PFSK-1 (cell line): ENCODE data around the gene ZNF608.

Source experiments
- FOXP2 ChIP-seq: optimal IDR thresholded peaks from 2 replicates; pipeline ENCODE3; 2011; ENCODE audit warnings: borderline replicate concordance, control low read depth, inconsistent platforms; ENCODE audit not compliant: insufficient read depth; ENCODE audit errors: extremely low read length, extremely low read depth
- POLR2AphosphoS5 ChIP-seq: IDR thresholded peaks from 2 replicates; pipeline ENCODE4 v1.6.1; 2012; ENCODE audit warnings: low read depth, mild to moderate bottlenecking, control low read depth, low read length, moderate library complexity
- REST ChIP-seq, 2 experiments: IDR thresholded peaks; 2 replicates each; pipeline versions ENCODE4 v1.6.1 to v1.8.0; 2011 to 2012; ENCODE audit warnings: low read depth in 2 of 2, low read length in 2 of 2, control low read depth in 1 of 2, inconsistent platforms in 1 of 2, mild to moderate bottlenecking in 1 of 2, moderate library complexity in 1 of 2; ENCODE audit not compliant: insufficient read depth in 1 of 2
- SIN3A ChIP-seq: IDR thresholded peaks from 2 replicates; pipeline ENCODE4 v1.6.1; 2012; ENCODE audit warnings: mild to moderate bottlenecking, low read length, moderate library complexity, borderline replicate concordance; ENCODE audit not compliant: insufficient read depth
- TAF1 ChIP-seq: IDR thresholded peaks from 2 replicates; pipeline ENCODE4 v1.6.1; 2012; ENCODE audit warnings: low read length, control low read depth, borderline replicate concordance; ENCODE audit not compliant: insufficient read depth

ZNF608 gene

GRCh38 chr5:124789104-124789605 is 42.7 kb upstream of the ZNF608 start:
- TF ChIP-seq TAF1 (no peak), REST (IDR thresholded peaks at IDR 0.05; ENCODE audit: insufficient read depth in 1 of 2, low read depth in 2 of 2, low read length in 2 of 2) (no peak), SIN3A (no peak), POLR2AphosphoS5 (no peak), FOXP2 (no peak)

GRCh38 chr5:124783794-124784193 is 37.4 kb upstream of the ZNF608 start:
- TF ChIP-seq POLR2AphosphoS5 (no peak), REST (IDR thresholded peaks at IDR 0.05; ENCODE audit: insufficient read depth in 1 of 2, low read depth in 2 of 2, low read length in 2 of 2) (no peak)

GRCh38 chr5:124783285-124783684 is 36.8 kb upstream of the ZNF608 start:
- TF ChIP-seq TAF1 (no peak), FOXP2 (no peak), SIN3A (no peak), POLR2AphosphoS5 (no peak), REST (IDR thresholded peaks at IDR 0.05; ENCODE audit: insufficient read depth in 1 of 2, low read depth in 2 of 2, low read length in 2 of 2) (no peak)

GRCh38 chr5:124782262-124782661 is 35.8 kb upstream of the ZNF608 start:
- TF ChIP-seq SIN3A, result no peak
- no peak for TF ChIP-seq TAF1
- no peak for TF ChIP-seq POLR2AphosphoS5
- TF ChIP-seq REST (IDR thresholded peaks at IDR 0.05; ENCODE audit: insufficient read depth in 1 of 2, low read depth in 2 of 2, low read length in 2 of 2), result no peak
- no peak for TF ChIP-seq FOXP2

GRCh38 chr5:124780011-124780410 is 33.6 kb upstream of the ZNF608 start:
- TF ChIP-seq FOXP2 (no peak), REST (IDR thresholded peaks at IDR 0.05; ENCODE audit: insufficient read depth in 1 of 2, low read depth in 2 of 2, low read length in 2 of 2) (no peak), SIN3A (no peak)
